ACC112 (cell line): ENCODE results near the gene ADGRB3.
A peak's percentile ranks its signal among the peaks of the same experiment; 100 is the strongest.

ENCODE experiments used
- H2AFZ ChIP-seq: fragments of 200-600 bp; sonication (generic); one replicate; pipeline ENCODE4 v1.6.0; 2017; ENCODE audit warnings: antibody characterized with exemption, low read length; ENCODE audit not compliant: unreplicated experiment
- H3K27ac ChIP-seq: fragments of 200-600 bp; sonication (generic); 2 replicates; pipeline ENCODE4 v1.5.1; 2014; ENCODE audit warnings: low read depth, mild to moderate bottlenecking, antibody characterized with exemption, low read length, moderate library complexity
- H3K27me3 ChIP-seq: fragments of 200-600 bp; sonication (generic); 2 replicates; pipeline ENCODE4 v1.6.1; 2014; ENCODE audit warnings: mild to moderate bottlenecking, antibody characterized with exemption, low read length, moderate library complexity, mixed read lengths; ENCODE audit not compliant: insufficient read depth
- H3K36me3 ChIP-seq: fragments of 200-600 bp; sonication (generic); 2 replicates; pipeline ENCODE4 v1.6.1; 2016; ENCODE audit warnings: mild to moderate bottlenecking, antibody characterized with exemption, low read length, moderate library complexity, mixed read lengths; ENCODE audit not compliant: insufficient read depth
- H3K4me1 ChIP-seq: fragments of 200-600 bp; sonication (generic); one replicate; pipeline ENCODE4 v1.6.1; 2016; ENCODE audit warnings: low read length, mixed read lengths; ENCODE audit not compliant: insufficient read depth, unreplicated experiment, control insufficient read depth
- H3K4me3 ChIP-seq: fragments of 200-600 bp; sonication (generic); 2 replicates; pipeline ENCODE4 v1.5.1; 2014; ENCODE audit warnings: mild to moderate bottlenecking, low read depth, low read length
- H3K79me2 ChIP-seq: fragments of 200-600 bp; sonication (generic); one replicate; pipeline ENCODE4 v1.6.0; 2016; ENCODE audit warnings: low read length; ENCODE audit not compliant: control insufficient read depth, unreplicated experiment, insufficient read depth

ADGRB3 gene

DNA sequence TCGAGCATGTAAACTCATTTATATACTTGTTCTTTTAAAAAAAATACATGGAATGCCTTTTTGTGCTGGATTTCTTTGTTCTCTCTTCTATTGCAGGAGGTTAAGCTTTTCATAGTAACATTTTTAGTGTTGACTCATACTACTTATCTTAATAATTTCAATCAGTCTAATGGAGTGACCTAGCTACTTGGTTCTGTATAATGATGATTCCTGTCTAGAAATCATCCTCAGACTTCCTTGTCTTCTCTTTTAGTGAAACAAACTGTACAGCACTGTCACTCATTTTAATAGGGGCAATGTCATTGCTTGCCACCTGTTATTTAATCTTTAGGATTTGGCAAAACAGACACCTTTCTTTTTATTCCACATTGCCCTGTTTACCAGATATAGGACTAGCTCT lies 62.3 kb downstream of the ADGRB3 start:
- Histone ChIP-seq H3K4me1 (no peaks in the 10 kb centered on the region), H3K79me2 (no peaks in the 10 kb centered on the region), H3K27me3 (no peaks in the 10 kb centered on the region), H3K36me3 (no peaks in the 10 kb centered on the region), H2AFZ (no peak overlapping the region), H3K4me3 (no peak overlapping the region), H3K27ac (no peak overlapping the region)

DNA sequence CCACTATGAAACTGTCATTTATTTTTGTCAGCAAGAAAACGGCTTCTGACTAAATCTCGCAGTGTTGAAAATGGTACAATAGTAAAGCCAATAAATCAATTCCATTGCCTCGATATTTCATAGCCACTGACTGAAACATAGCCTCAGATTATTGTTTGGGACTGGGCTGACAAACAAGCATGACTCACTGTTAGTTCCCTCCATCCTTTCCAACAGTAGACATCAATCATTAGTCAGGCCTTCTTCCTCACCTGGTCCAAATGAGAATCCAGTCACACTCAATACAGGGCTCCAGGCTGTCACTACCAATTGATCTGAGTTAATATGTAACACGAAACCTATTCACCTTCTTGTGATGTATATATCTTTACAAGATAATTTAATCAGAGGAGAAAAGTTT lies 66.1 kb downstream of the ADGRB3 start:
- no peaks in the 10 kb centered on the region for H3K4me1 ChIP-seq
- H3K36me3 ChIP-seq = no peaks in the 10 kb centered on the region
- no peak overlapping the region for H3K4me3 ChIP-seq
- no peaks in the 10 kb centered on the region for H3K79me2 ChIP-seq
- no peak overlapping the region for H2AFZ ChIP-seq
- no peaks in the 10 kb centered on the region for H3K27me3 ChIP-seq
- H3K27ac ChIP-seq = no peak overlapping the region

DNA sequence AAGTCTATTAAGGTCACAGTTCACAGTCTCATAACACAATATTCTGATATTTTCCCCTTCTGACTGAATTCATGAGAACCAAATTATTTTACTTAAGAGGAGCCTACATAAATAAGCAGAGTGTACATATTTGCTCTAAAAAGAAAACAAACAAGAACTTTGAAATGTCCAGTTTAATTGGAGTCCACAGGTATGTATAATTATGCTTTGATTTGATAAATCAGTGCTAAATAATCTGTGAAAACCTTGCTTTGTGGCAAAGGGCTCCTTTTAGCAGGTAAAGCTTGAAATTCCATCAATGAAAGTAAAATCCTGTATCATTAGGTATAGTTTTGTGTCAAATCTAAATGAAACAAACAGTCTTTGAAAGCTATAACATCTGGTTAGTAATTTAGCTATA lies 69.4 kb downstream of the ADGRB3 start:
- no peak overlapping the region for H2AFZ ChIP-seq
- no peaks in the 10 kb centered on the region for H3K79me2 ChIP-seq
- H3K27ac ChIP-seq = no peak overlapping the region
- no peaks in the 10 kb centered on the region for H3K27me3 ChIP-seq
- no peaks in the 10 kb centered on the region for H3K4me1 ChIP-seq
- no peaks in the 10 kb centered on the region for H3K36me3 ChIP-seq
- H3K4me3 ChIP-seq = no peak overlapping the region

DNA sequence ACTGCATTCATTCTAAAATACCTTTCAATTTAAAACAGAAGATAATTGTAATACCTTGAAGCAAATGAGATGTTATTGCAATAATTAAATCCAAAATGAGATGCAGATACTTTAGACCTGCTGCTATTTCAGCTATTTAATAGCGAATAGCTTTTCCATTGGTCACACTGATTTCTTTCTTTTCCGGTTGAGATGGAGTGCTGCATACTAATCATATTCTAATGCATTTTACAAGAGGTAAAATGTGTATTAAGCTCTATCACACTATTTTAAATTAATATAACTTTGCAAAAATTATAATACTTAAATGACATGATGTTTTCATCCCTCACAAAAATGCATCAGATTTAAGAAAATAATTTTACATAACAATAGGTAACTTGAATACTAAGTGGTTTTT lies 74.0 kb downstream of the ADGRB3 start:
- H3K27me3 ChIP-seq = no peaks in the 10 kb centered on the region
- no peak overlapping the region for H2AFZ ChIP-seq
- no peaks in the 10 kb centered on the region for H3K79me2 ChIP-seq
- H3K27ac ChIP-seq = no peak overlapping the region
- no peaks in the 10 kb centered on the region for H3K36me3 ChIP-seq
- H3K4me3 ChIP-seq = no peak overlapping the region
- no peaks in the 10 kb centered on the region for H3K4me1 ChIP-seq

DNA sequence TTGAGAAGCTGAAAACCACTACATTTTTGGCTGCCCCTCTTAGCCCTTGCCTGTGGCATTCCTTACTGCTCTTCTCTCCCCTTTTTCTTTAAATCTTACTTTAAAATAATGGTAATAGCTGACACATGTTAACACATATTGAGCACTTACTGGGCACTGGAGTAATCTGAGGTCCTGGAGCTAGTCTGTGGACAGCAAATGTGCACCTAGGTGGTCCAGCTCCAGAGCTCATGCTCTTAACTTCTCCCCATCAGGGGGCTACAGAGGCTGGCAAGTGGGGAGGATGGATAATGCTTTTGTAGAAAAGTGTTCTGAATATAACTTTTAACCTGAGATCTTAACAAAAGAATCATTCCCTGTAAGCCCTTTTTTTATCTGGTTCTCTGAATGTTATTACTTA lies 74.8 kb downstream of the ADGRB3 start:
- H2AFZ ChIP-seq = no peak overlapping the region
- no peak overlapping the region for H3K27ac ChIP-seq
- H3K4me3 ChIP-seq = no peak overlapping the region

DNA sequence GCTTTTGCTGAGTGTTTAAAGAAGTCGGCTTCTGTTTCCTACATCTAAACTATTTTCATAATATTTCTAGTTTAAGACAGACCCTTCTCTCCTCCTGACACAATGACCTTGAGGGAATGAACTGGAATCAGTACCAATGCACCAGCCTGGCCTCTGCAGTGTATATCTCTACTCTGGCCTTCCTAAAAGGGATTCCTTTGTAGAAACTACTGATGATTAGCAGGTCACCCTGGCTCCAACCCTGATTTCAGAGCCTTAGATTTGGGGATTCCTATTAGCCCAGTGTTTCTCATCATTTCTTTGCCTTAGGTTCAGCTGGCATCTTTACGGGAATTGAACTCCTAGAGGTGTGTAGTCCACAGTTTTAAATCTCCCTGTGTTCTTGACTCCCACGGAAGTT lies 75.4 kb downstream of the ADGRB3 start:
- Histone ChIP-seq H3K27ac (no peak overlapping the region), H2AFZ (no peak overlapping the region), H3K79me2 (no peaks in the 10 kb centered on the region), H3K27me3 (no peaks in the 10 kb centered on the region), H3K4me1 (no peaks in the 10 kb centered on the region), H3K4me3 (no peak overlapping the region), H3K36me3 (no peaks in the 10 kb centered on the region)

More for the DNA sequence above, 74.8 kb downstream of the ADGRB3 start:
- Histone ChIP-seq H3K27me3 (no peaks in the 10 kb centered on the region), H3K4me1 (no peaks in the 10 kb centered on the region), H3K79me2 (no peaks in the 10 kb centered on the region), H3K36me3 (no peaks in the 10 kb centered on the region)

DNA sequence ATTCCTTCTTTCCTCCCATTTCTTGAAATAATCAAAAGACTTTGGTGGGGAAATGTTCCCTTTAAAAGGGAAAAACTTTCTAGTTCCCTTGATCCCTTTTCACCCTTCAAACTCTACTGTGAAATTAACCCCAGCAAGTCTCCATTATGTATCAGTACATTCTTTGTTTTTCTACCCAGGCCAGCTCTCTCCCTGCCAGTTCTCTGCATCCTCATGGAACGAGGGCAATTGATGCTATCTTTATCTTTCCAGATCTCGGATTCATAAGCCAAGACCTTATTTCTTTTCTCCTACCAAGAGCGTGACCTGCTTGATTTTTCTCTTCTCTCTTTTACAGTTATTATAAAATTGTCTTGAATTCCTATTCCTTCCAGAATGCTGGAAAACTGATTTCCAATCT lies 75.8 kb downstream of the ADGRB3 start:
- H3K4me3 ChIP-seq = no peak overlapping the region
- no peaks in the 10 kb centered on the region for H3K4me1 ChIP-seq
- H2AFZ ChIP-seq = no peak overlapping the region
- no peaks in the 10 kb centered on the region for H3K36me3 ChIP-seq
- H3K27me3 ChIP-seq = no peaks in the 10 kb centered on the region
- no peaks in the 10 kb centered on the region for H3K79me2 ChIP-seq
- no peak overlapping the region for H3K27ac ChIP-seq

DNA sequence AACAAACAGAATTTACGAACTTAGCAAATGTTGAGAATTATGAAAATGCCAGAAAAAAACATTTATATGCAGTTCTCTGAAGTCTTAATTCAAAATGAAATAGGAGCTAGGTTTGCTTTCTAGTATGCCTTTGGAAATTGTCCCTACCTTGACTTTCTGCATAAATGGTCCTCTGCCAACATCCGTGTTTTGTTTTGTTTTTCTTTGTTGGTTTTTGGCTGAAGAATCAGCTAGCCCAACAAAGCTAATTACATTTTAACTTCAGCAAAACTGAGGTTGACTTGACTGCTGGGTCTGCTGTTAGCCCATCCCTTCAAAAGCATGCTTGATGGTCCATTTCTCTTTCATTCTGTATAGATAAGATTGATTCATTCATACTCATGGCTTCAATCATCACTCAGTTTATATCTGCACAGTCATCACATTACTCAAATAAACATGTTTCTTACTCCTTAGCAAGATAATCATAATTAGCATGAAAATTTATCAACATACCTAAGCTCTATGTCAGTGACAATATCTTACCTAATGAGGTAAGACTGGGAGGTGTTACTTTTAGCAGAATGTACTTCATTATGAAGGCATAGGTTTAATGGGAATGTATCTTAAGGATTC lies 76.4 kb downstream of the ADGRB3 start:
- no peaks in the 10 kb centered on the region for H3K27me3 ChIP-seq
- no peak overlapping the region for H3K27ac ChIP-seq
- no peak overlapping the region for H2AFZ ChIP-seq
- H3K4me1 ChIP-seq = no peaks in the 10 kb centered on the region
- no peaks in the 10 kb centered on the region for H3K36me3 ChIP-seq
- no peaks in the 10 kb centered on the region for H3K79me2 ChIP-seq
- H3K4me3 ChIP-seq = no peak overlapping the region

DNA sequence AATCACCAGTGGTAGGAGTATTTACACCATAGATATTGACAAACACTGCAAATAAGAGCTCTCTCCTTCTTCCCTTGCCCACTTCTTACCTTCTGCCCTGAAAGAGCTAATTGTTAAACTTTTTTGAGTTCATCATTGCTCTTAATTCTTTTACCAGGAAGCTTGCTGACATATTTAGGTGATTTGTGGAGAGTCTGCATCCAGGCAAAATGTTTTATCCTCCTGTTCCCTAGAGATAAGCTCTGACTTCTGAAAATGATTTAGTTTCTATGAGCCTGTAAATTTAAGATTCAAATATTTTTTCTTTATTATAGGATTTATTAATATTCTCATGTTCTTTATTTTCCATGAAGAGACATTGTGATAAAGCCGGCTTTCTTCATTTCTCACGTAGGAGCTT lies 81.5 kb downstream of the ADGRB3 start:
- Histone ChIP-seq H2AFZ (no peak overlapping the region), H3K79me2 (no peaks in the 10 kb centered on the region), H3K27me3 (no peaks in the 10 kb centered on the region), H3K4me1 (peaks cover 12% of the 10 kb centered on the region), H3K36me3 (no peaks in the 10 kb centered on the region), H3K27ac (no peak overlapping the region), H3K4me3 (no peak overlapping the region)

DNA sequence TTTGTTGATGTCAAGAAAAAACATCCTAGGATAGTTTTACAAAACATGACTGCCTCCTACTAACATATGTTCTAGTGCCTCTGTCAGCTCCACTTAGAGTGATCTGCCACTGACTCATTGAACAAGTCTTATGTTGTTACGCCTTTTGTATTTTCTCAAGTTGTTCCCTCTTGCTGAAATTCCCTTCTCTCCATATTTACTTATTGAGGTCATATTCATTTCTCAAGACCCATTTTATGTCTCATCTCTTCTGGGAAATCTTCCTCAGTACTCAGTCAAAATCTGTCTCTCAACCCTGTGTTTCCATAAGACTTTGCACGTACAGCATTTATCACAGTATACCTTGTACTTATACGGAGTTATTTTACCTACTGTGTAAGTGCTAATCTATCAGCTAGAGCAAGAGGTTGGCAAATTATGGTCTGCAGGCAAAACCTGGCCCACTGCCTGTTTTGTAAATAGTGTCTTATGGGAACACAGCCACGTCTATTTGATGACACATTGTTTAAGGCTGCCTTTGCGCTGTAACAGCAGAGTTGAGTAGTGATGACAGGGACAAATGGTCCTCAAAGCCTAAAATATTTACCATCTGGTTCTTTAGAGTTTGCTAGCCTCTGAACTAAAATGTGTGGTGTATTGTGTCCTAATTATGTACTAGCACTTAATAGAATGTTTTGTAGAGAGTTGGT lies 83.4 kb downstream of the ADGRB3 start:
- Histone ChIP-seq H3K36me3 (no peaks in the 10 kb centered on the region), H3K79me2 (no peaks in the 10 kb centered on the region), H2AFZ (peak overlapping the region; percentile 25), H3K4me3 (peak overlapping the region; percentile 44; the same call in 1 of the 2 replicates), H3K27me3 (no peaks in the 10 kb centered on the region), H3K4me1 (peaks cover 12% of the 10 kb centered on the region), H3K27ac (peak overlapping the region; percentile 99)

DNA sequence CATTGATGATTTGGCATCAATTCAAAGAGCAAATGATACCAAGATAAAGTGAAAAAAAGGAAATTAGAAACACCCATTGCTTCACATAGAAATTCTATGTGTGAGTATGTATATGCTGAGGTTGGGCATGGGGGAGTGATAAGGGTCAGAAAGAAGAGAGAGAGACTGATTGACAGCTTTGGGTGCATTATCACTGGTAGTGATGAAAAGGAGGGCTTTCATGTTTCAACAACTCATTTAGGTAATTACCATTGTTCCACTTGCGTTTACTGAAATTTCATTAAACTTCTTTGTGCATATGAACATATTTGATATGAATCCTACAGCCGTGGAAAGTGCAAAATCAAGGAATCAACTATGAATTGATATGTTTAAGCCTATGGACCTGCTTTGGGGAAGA lies 84.7 kb downstream of the ADGRB3 start:
- H3K27me3 ChIP-seq = no peaks in the 10 kb centered on the region
- no peak overlapping the region for H3K4me3 ChIP-seq
- H3K79me2 ChIP-seq = no peaks in the 10 kb centered on the region
- H3K27ac ChIP-seq = peak overlapping the region; percentile 99; the same call in 1 of the 2 replicates
- no peak overlapping the region for H2AFZ ChIP-seq
- H3K36me3 ChIP-seq = no peaks in the 10 kb centered on the region
- peaks cover 12% of the 10 kb centered on the region for H3K4me1 ChIP-seq
